Activated T-cell treated with anti-CD3 and anti-CD28 coated beads, Interleukin-2, amount 50 U/mL, for 48 hours (primary cell): ENCODE results near the gene HOXC9.

Source experiments
- DNase-seq, 2 experiments: peaks; one replicate each; pipeline ENCODE4 v3.0.0-alpha.2; 2020

Gene HOXC9

GRCh38 chr12:54000116-54001114 lies at the start of gene HOXC9:
HOXC9 (plus strand) TSS chr12:54000161; CDS start chr12:54000189, 28 bp downstream.
- DNase-seq, result no peak

GRCh38 chr12:53950437-53950773 lies 49.6 kb upstream of the HOXC9 start:
- no peak for DNase-seq

GRCh38 chr12:53950789-53951576 lies 49.0 kb upstream of the HOXC9 start:
- no peak for DNase-seq

- DNase-seq, result no peak
These were observed 48.2 kb upstream of the HOXC9 start for GRCh38 chr12:53951577-53952334.

GRCh38 chr12:53952335-53952694 lies 47.6 kb upstream of the HOXC9 start:
- DNase-seq, result no peak

GRCh38 chr12:53952871-53953734 lies 46.9 kb upstream of the HOXC9 start:
- DNase-seq, result no peak

- no peak for DNase-seq
These were observed 45.9 kb upstream of the HOXC9 start for GRCh38 chr12:53953831-53954693.

GRCh38 chr12:53954694-53955035 lies 45.3 kb upstream of the HOXC9 start, which contains the start of gene HOXC12:
HOXC12 (plus strand) TSS chr12:53954903; CDS start chr12:53954930, 27 bp downstream.
- DNase-seq, result no peak

- DNase-seq, result no peak
These were observed 44.8 kb upstream of the HOXC9 start for GRCh38 chr12:53955036-53955775.

GRCh38 chr12:53955776-53956250 lies 44.1 kb upstream of the HOXC9 start:
- DNase-seq, result no peak

GRCh38 chr12:53956251-53956887 lies 43.6 kb upstream of the HOXC9 start:
- no peak for DNase-seq

GRCh38 chr12:53956914-53957536 lies 42.9 kb upstream of the HOXC9 start:
- no peak for DNase-seq

GRCh38 chr12:53958128-53958527 lies 41.8 kb upstream of the HOXC9 start:
- no peak for DNase-seq

- no peak for DNase-seq
These were observed 40.6 kb upstream of the HOXC9 start for GRCh38 chr12:53959314-53959713.

- DNase-seq, result no peak
These were observed 39.6 kb upstream of the HOXC9 start for GRCh38 chr12:53960187-53961024.

- no peak for DNase-seq
These were observed 38.8 kb upstream of the HOXC9 start for GRCh38 chr12:53961025-53961761.

- no peak for DNase-seq
These were observed 37.0 kb upstream of the HOXC9 start for GRCh38 chr12:53963005-53963404.
